ENCODE measurements around the gene CCDC27.

GRCh38 chr1:3707939-3708328 lies 44.3 kb upstream of the CCDC27 start:
- TF ChIP-seq CTCF (IDR thresholded peaks at IDR 0.05 in 2 of 3, conservative IDR thresholded peaks at IDR 0.05 in 1 of 3; ENCODE audit: borderline replicate concordance in 1 of 3, insufficient read depth in 1 of 3, low read depth in 2 of 3, low read length in 2 of 3) (no peak), EZH2 (IDR thresholded peaks at IDR 0.05) (no peak), POLR2A (IDR thresholded peaks at IDR 0.05; ENCODE audit: borderline replicate concordance, extremely low read depth, insufficient read depth, insufficient read length) (no peak), ZNF274 (IDR thresholded peaks at IDR 0.05; ENCODE audit: low read depth, low read length) (no peak), REST (IDR thresholded peaks at IDR 0.05; ENCODE audit: low read depth) (no peak), EZH2phosphoT487 (IDR thresholded peaks at IDR 0.05; ENCODE audit: borderline replicate concordance) (no peak), SRF (IDR thresholded peaks at IDR 0.05; ENCODE audit: low read depth) (no peak), CEBPB (IDR thresholded peaks at IDR 0.05; ENCODE audit: low read depth) (no peak), POLR2AphosphoS5 (IDR thresholded peaks at IDR 0.05; ENCODE audit: low read depth, low read length) (no peak), YY1 (IDR thresholded peaks at IDR 0.05; ENCODE audit: extremely low read depth, insufficient replicate concordance, low read depth, low read length) (no peak)

All from HCT116 (cell line).